ENCODE measurements around the gene GUCA1A. TPM values are rescaled to one million over a fixed set of nuclear protein-coding genes. Genes with fewer than 3 reads are reported as not detected.
A peak's percentile ranks its signal among the peaks of the same experiment; 100 is the strongest.

Gene GUCA1A
- total RNA-seq, 4 donors from 2014 or later: not detected

GRCh38 chr6:42155293-42155692, 17.9 kb upstream of the GUCA1A start:
- Histone ChIP-seq H3K4me3 (no peak overlapping the region), H3K4me1 (no peaks in the 10 kb centered on the region), H3K27ac (no peak overlapping the region), H3K36me3 (no peaks in the 10 kb centered on the region), H3K27me3 (no peaks in the 10 kb centered on the region), H3K9me3 (no peaks in the 10 kb centered on the region)
- TF ChIP-seq CTCF (IDR thresholded peaks at IDR 0.05 in 4 of 5, conservative IDR thresholded peaks at IDR 0.05 in 1 of 5) (no peak), POLR2A (IDR thresholded peaks at IDR 0.05) (no peak)
- no peak for DNase-seq
- in situ Hi-C loops (cut with MboI; ENCODE audit: low sequenced_read_pairs in 4 of 4): no loop called here
- intact Hi-C loops (cut with DNase I; ENCODE audit: low total_unique reads): no loop called here
- ATAC-seq: no peak

GRCh38 chr6:42156638-42157037, 16.5 kb upstream of the GUCA1A start:
- Histone ChIP-seq H3K9me3 (no peaks in the 10 kb centered on the region), H3K36me3 (no peaks in the 10 kb centered on the region), H3K27ac (no peak overlapping the region), H3K4me3 (no peak overlapping the region), H3K4me1 (no peaks in the 10 kb centered on the region), H3K27me3 (no peaks in the 10 kb centered on the region)
- in situ Hi-C loops (cut with MboI; ENCODE audit: low sequenced_read_pairs in 4 of 4): no loop called here
- intact Hi-C loops (cut with DNase I; ENCODE audit: low total_unique reads): no loop called here
- ATAC-seq (no peak), DNase-seq (no peak)
- TF ChIP-seq POLR2A (IDR thresholded peaks at IDR 0.05): no peak
- TF ChIP-seq CTCF (IDR thresholded peaks at IDR 0.05 in 4 of 5, conservative IDR thresholded peaks at IDR 0.05 in 1 of 5): no peak

GRCh38 chr6:42158011-42158410, 15.2 kb upstream of the GUCA1A start:
- no peaks in the 10 kb centered on the region for H3K4me1 ChIP-seq
- DNase-seq (no peak), ATAC-seq (peak in 1 of 2 donors; percentile 41)
- TF ChIP-seq CTCF (IDR thresholded peaks at IDR 0.05 in 4 of 5, conservative IDR thresholded peaks at IDR 0.05 in 1 of 5): no peak
- no peak for TF ChIP-seq POLR2A (IDR thresholded peaks at IDR 0.05)
- H3K9me3 ChIP-seq: no peaks in the 10 kb centered on the region
- in situ Hi-C loops (cut with MboI; ENCODE audit: low sequenced_read_pairs in 4 of 4): no loop called here
- no peaks in the 10 kb centered on the region for H3K27me3 ChIP-seq
- intact Hi-C loops (cut with DNase I; ENCODE audit: low total_unique reads): no loop called here
- no peak overlapping the region for H3K27ac ChIP-seq
- no peaks in the 10 kb centered on the region for H3K36me3 ChIP-seq
- H3K4me3 ChIP-seq: no peak overlapping the region

- Histone ChIP-seq H3K4me3 (no peak overlapping the region), H3K4me1 (no peaks in the 10 kb centered on the region), H3K9me3 (no peaks in the 10 kb centered on the region), H3K36me3 (no peaks in the 10 kb centered on the region), H3K27me3 (no peaks in the 10 kb centered on the region), H3K27ac (no peak overlapping the region)
- in situ Hi-C loops (cut with MboI; ENCODE audit: low sequenced_read_pairs in 4 of 4): no loop called here
- TF ChIP-seq POLR2A (IDR thresholded peaks at IDR 0.05): no peak
- TF ChIP-seq CTCF (IDR thresholded peaks at IDR 0.05 in 4 of 5, conservative IDR thresholded peaks at IDR 0.05 in 1 of 5): no peak
- DNase-seq (no peak), ATAC-seq (no peak)
- intact Hi-C loops (cut with DNase I; ENCODE audit: low total_unique reads): no loop called here
These were observed 14.5 kb upstream of the GUCA1A start for GRCh38 chr6:42158631-42159030.

- Histone ChIP-seq H3K27ac (no peak overlapping the region), H3K4me1 (no peaks in the 10 kb centered on the region), H3K27me3 (no peaks in the 10 kb centered on the region), H3K9me3 (no peaks in the 10 kb centered on the region), H3K4me3 (no peak overlapping the region), H3K36me3 (no peaks in the 10 kb centered on the region)
- ATAC-seq (no peak), DNase-seq (no peak)
- TF ChIP-seq POLR2A (IDR thresholded peaks at IDR 0.05) (no peak), CTCF (IDR thresholded peaks at IDR 0.05 in 4 of 5, conservative IDR thresholded peaks at IDR 0.05 in 1 of 5) (no peak)
- intact Hi-C loops (cut with DNase I; ENCODE audit: low total_unique reads) (no loop called here), in situ Hi-C loops (cut with MboI; ENCODE audit: low sequenced_read_pairs in 4 of 4) (loop anchor here in 2 of 4 donors (10.0 kb wide), 1 partner anchor 85 kb away; no protein-coding TSS in a partner anchor)
These were observed 13.6 kb upstream of the GUCA1A start for GRCh38 chr6:42159431-42160024.

All from gastrocnemius medialis (tissue), 4 donors.